H9 (cell line): ENCODE measurements around the gene GPR137B. TPM values are rescaled to one million over a fixed set of nuclear protein-coding genes. Genes with fewer than 3 reads are reported as not detected.

Source experiments
- DNase-seq: peaks from one replicate; pipeline ENCODE4 v3.0.0-alpha.2; 2017
- H2AFZ ChIP-seq: one replicate; pipeline ENCODE4 v1.6.1; 2013; ENCODE audit warnings: mild to moderate bottlenecking, low read length, control low read depth, moderate library complexity
- H2AK5ac ChIP-seq: 2 replicates; pipeline ENCODE4 v1.6.1; 2013; ENCODE audit warnings: low read length, control low read depth, mixed read lengths; ENCODE audit not compliant: insufficient read length
- H2BK120ac ChIP-seq: one replicate; pipeline ENCODE4 v1.6.1; 2013; ENCODE audit warnings: low read depth, mild to moderate bottlenecking, low read length, control low read depth, inconsistent platforms; ENCODE audit not compliant: poor library complexity, severe bottlenecking
- H2BK12ac ChIP-seq: 2 replicates; pipeline ENCODE4 v1.6.1; 2013; ENCODE audit warnings: low read length, control low read depth, mixed read lengths, low read depth; ENCODE audit not compliant: insufficient read length
- H2BK15ac ChIP-seq: 2 replicates; pipeline ENCODE4 v1.6.1; 2013; ENCODE audit warnings: low read depth, low read length, control low read depth
- H2BK20ac ChIP-seq: one replicate; pipeline ENCODE4 v1.6.1; 2013; ENCODE audit warnings: low read depth, mild to moderate bottlenecking, low read length, control low read depth, inconsistent platforms; ENCODE audit not compliant: poor library complexity, severe bottlenecking
- H2BK5ac ChIP-seq: 2 replicates; pipeline ENCODE4 v1.6.1; 2013; ENCODE audit warnings: low read length, control low read depth, mixed read lengths; ENCODE audit not compliant: insufficient read length
- H3K14ac ChIP-seq: 2 replicates; pipeline ENCODE4 v1.6.1; 2013; ENCODE audit warnings: low read length, control low read depth; ENCODE audit not compliant: insufficient read depth
- H3K18ac ChIP-seq: 2 replicates; pipeline ENCODE4 v1.6.1; 2013; ENCODE audit warnings: low read depth, mild to moderate bottlenecking, mixed read lengths, low read length, control low read depth; ENCODE audit not compliant: insufficient read length
- H3K23ac ChIP-seq: 2 replicates; pipeline ENCODE4 v1.6.1; 2013; ENCODE audit warnings: low read length, control low read depth, mixed read lengths, low read depth; ENCODE audit not compliant: insufficient read length
- H3K23me2 ChIP-seq: 2 replicates; pipeline ENCODE4 v1.6.1; 2013; ENCODE audit warnings: low read depth, mild to moderate bottlenecking, mixed read lengths, low read length, control low read depth; ENCODE audit not compliant: insufficient read length, poor library complexity, severe bottlenecking
- H3K27ac ChIP-seq: 2 replicates; pipeline ENCODE4 v1.5.1; 2013; ENCODE audit warnings: low read length, control low read depth, mixed read lengths, low read depth; ENCODE audit not compliant: insufficient read length
- H3K27me3 ChIP-seq: 2 replicates; pipeline ENCODE4 v1.6.1; 2013; ENCODE audit warnings: low read length, control low read depth, inconsistent platforms; ENCODE audit not compliant: insufficient read depth
- H3K4ac ChIP-seq: 2 replicates; pipeline ENCODE4 v1.6.1; 2013; ENCODE audit warnings: low read depth, mild to moderate bottlenecking, control low read depth, inconsistent platforms, low read length, moderate library complexity
- H3K4me1 ChIP-seq: 2 replicates; pipeline ENCODE4 v1.6.1; 2013; ENCODE audit warnings: low read length, control low read depth, inconsistent platforms; ENCODE audit not compliant: insufficient read depth
- H3K4me2 ChIP-seq: 2 replicates; pipeline ENCODE4 v1.6.1; 2013; ENCODE audit warnings: low read length, control low read depth, mixed read lengths; ENCODE audit not compliant: insufficient read length, insufficient read depth
- H3K56ac ChIP-seq: 2 replicates; pipeline ENCODE4 v1.6.1; 2013; ENCODE audit warnings: low read depth, mild to moderate bottlenecking, mixed read lengths, low read length, control low read depth; ENCODE audit not compliant: insufficient read length
- H3K79me1 ChIP-seq: 2 replicates; pipeline ENCODE4 v1.6.1; 2013; ENCODE audit warnings: low read depth, mild to moderate bottlenecking, moderate library complexity, low read length, control low read depth, inconsistent platforms; ENCODE audit not compliant: insufficient read depth, poor library complexity, severe bottlenecking
- H3K79me2 ChIP-seq: 2 replicates; pipeline ENCODE4 v1.6.1; 2013; ENCODE audit warnings: low read length, control low read depth, inconsistent platforms; ENCODE audit not compliant: insufficient read depth
- H3K9ac ChIP-seq: 2 replicates; pipeline ENCODE4 v1.6.1; 2013; ENCODE audit warnings: low read length, control low read depth, mixed read lengths; ENCODE audit not compliant: insufficient read length; ENCODE audit errors: extremely low read depth
- H3K9me3 ChIP-seq: one replicate; pipeline ENCODE4 v1.6.1; 2013; ENCODE audit warnings: low read depth, low read length, inconsistent platforms; ENCODE audit not compliant: control insufficient read depth
- H3T11ph ChIP-seq: one replicate; pipeline ENCODE4 v1.6.1; 2013; ENCODE audit warnings: mild to moderate bottlenecking, low read length, control low read depth, inconsistent platforms
- H4K20me1 ChIP-seq: one replicate; pipeline ENCODE4 v1.6.1; 2013; ENCODE audit not compliant: control insufficient read depth, insufficient read length, insufficient read depth
- H4K5ac ChIP-seq: 2 replicates; pipeline ENCODE4 v1.6.1; 2013; ENCODE audit warnings: low read depth, mild to moderate bottlenecking, mixed read lengths, low read length, control low read depth; ENCODE audit not compliant: insufficient read length
- H4K8ac ChIP-seq: replicated peaks from 2 replicates; pipeline ENCODE4 v1.6.1; 2013; ENCODE audit warnings: low read length, control low read depth, mixed read lengths, low read depth; ENCODE audit not compliant: insufficient read length
- H4K91ac ChIP-seq: 2 replicates; pipeline ENCODE4 v1.6.1; 2013; ENCODE audit warnings: low read depth, mild to moderate bottlenecking, moderate library complexity, mixed read lengths, low read length, control low read depth; ENCODE audit not compliant: insufficient read length
- H3K27ac Mint-ChIP-seq, 3 experiments: 2 replicates in 2 of 3; 3 replicates in 1 of 3; pipeline ENCODE4 v1.8.0; 2020 to 2021; ENCODE audit warnings: mixed read lengths in 3 of 3, mild to moderate bottlenecking in 1 of 3, moderate library complexity in 1 of 3
- H3K27me3 Mint-ChIP-seq: 2 replicates; pipeline ENCODE4 v1.8.0; 2021; ENCODE audit warnings: low read depth, mild to moderate bottlenecking, moderate library complexity, mixed read lengths
- H3K36me3 Mint-ChIP-seq, 3 experiments: 2 replicates in 2 of 3; 3 replicates in 1 of 3; pipeline ENCODE4 v1.8.0; 2020 to 2021; ENCODE audit warnings: low read depth in 3 of 3, mixed read lengths in 3 of 3; ENCODE audit not compliant: insufficient read depth in 1 of 3
- H3K4me1 Mint-ChIP-seq, 2 experiments: 2 replicates each; pipeline ENCODE4 v1.8.0; 2020; ENCODE audit warnings: mixed read lengths in 2 of 2
- H3K4me3 Mint-ChIP-seq, 2 experiments: 2 replicates in 1 of 2; 3 replicates in 1 of 2; pipeline ENCODE4 v1.8.0; 2020 to 2021; ENCODE audit warnings: mild to moderate bottlenecking in 2 of 2, mixed read lengths in 2 of 2, moderate library complexity in 1 of 2
- H3K9me3 Mint-ChIP-seq, 2 experiments: 2 replicates in 1 of 2; 3 replicates in 1 of 2; pipeline ENCODE4 v1.8.0; 2020; ENCODE audit warnings: mild to moderate bottlenecking in 2 of 2, mixed read lengths in 2 of 2, moderate library complexity in 1 of 2
- CTCF ChIP-seq: fragments of 200-600 bp; sonication (generic); conservative IDR thresholded peaks from 3 replicates; pipeline ENCODE4 v1.8.0; 2021; ENCODE audit warnings: antibody characterized with exemption, mild to moderate bottlenecking
- WGBS: extraction: QIAGEN DNeasy Blood & Tissue Kit; methylation state at CpG from one replicate; pipeline ENCODE4 v1.1.7; 2013; ENCODE audit warnings: missing lambda C conversion rate, low lambda C conversion rate, mixed read lengths; ENCODE audit not compliant: insufficient read length; ENCODE audit errors: extremely low coverage; 5-methylcytosine and 5-hydroxymethylcytosine counted together
- total RNA-seq: library from RNA; stranded (reverse); gene quantifications from 2 replicates; pipeline ENCODE4 v1.2.1, GENCODE V29; 2021

The GPR137B gene
- total RNA-seq, 1 experiment from 2014 or later, result 5.9 TPM

GRCh38 chr1:236117710-236118109 lies 24.6 kb upstream of the GPR137B start:
- H2BK20ac ChIP-seq, result no peak overlapping the region
- H3K23ac ChIP-seq, result no peak overlapping the region
- no peaks in the 10 kb centered on the region for H3K27me3 ChIP-seq
- H3K27ac ChIP-seq, result no peak overlapping the region
- H3K27me3 Mint-ChIP-seq, result peaks cover 5% of the 10 kb centered on the region; the same call in 1 of the 2 replicates
- H4K91ac ChIP-seq, result no peak overlapping the region
- no peak overlapping the region for H2AK5ac ChIP-seq
- no CpG with 5 or more reads among the region's 8 CpGs for WGBS
- no peaks in the 10 kb centered on the region for H3K9me3 ChIP-seq
- H3K23me2 ChIP-seq, result no peaks in the 10 kb centered on the region
- no peak overlapping the region for H3K14ac ChIP-seq
- no peak for TF ChIP-seq CTCF
- H4K20me1 ChIP-seq, result no peaks in the 10 kb centered on the region
- H2BK15ac ChIP-seq, result no peak overlapping the region
- no peak overlapping the region for H3K4ac ChIP-seq
- no peaks in the 10 kb centered on the region for H3K79me2 ChIP-seq
- H3K56ac ChIP-seq, result no peak overlapping the region
- no peaks in the 10 kb centered on the region for H3K36me3 Mint-ChIP-seq
- no peak overlapping the region for H2AFZ ChIP-seq
- H3K9me3 Mint-ChIP-seq, result no peaks in the 10 kb centered on the region
- H4K8ac ChIP-seq, result no peak overlapping the region
- H4K5ac ChIP-seq, result no peak overlapping the region
- H2BK12ac ChIP-seq, result no peak overlapping the region
- no peak overlapping the region for H3K18ac ChIP-seq
- H3K4me3 Mint-ChIP-seq, result no peak overlapping the region
- no peak overlapping the region for H2BK120ac ChIP-seq
- DNase-seq, result no peak
- H3K9ac ChIP-seq, result no peak overlapping the region
- H3T11ph ChIP-seq, result no peak overlapping the region
- no peaks in the 10 kb centered on the region for H3K79me1 ChIP-seq
- 0 out of 4 replicates have a peak, but pooled peaks cover 0 to 5% of the 10 kb centered on the region in 2 experiments for H3K4me1 Mint-ChIP-seq
- H3K4me1 ChIP-seq, result no peaks in the 10 kb centered on the region
- H2BK5ac ChIP-seq, result no peak overlapping the region
- H3K27ac Mint-ChIP-seq, result no peak overlapping the region
- no peak overlapping the region for H3K4me2 ChIP-seq
